ENCODE data around the gene LRRC38. TPM values are rescaled to one million over a fixed set of nuclear protein-coding genes. Genes with fewer than 3 reads are reported as not detected.
A peak's percentile ranks its signal among the peaks of the same experiment; 100 is the strongest.

LRRC38 gene
- total RNA-seq, 1 donor from 2014 or later, result not detected

DNA sequence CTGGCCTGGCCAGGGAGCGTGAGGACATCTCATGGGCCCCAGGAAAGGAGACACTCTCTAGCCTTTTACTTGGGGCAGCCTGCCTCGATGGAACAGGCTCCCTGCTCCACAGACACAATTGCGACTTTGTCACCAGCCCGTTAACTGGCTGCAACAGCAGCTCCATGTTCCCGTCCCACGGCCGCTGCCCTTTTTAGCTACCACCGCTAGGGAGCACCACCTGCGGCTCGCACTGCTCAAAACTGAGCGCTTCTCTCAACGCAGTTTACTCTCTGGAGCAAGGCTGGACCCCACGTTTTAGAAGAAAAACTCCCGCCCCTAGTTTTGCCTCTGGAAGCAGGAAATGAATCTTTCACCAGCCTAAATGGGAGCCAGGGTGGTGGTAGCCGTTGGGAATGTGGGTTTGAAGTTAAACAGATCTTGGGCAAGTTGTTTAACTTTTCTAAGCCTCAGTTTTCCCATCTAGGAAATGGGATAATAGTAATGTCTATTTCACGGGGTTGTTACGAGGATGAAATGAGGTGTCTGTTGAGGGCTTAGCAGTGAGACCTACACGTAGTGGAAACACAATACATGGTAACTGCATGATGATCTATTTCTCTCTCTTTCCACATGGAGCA is 3.5 kb upstream of the LRRC38 start:
- H3K27me3 ChIP-seq (ENCODE audit: low read depth), result peaks cover 40% of the 10 kb centered on the region
- H3K9me3 ChIP-seq, result no peaks in the 10 kb centered on the region
- no peak overlapping the region for H3K27ac ChIP-seq
- no peak for DNase-seq
- TF ChIP-seq, protein P1, sequence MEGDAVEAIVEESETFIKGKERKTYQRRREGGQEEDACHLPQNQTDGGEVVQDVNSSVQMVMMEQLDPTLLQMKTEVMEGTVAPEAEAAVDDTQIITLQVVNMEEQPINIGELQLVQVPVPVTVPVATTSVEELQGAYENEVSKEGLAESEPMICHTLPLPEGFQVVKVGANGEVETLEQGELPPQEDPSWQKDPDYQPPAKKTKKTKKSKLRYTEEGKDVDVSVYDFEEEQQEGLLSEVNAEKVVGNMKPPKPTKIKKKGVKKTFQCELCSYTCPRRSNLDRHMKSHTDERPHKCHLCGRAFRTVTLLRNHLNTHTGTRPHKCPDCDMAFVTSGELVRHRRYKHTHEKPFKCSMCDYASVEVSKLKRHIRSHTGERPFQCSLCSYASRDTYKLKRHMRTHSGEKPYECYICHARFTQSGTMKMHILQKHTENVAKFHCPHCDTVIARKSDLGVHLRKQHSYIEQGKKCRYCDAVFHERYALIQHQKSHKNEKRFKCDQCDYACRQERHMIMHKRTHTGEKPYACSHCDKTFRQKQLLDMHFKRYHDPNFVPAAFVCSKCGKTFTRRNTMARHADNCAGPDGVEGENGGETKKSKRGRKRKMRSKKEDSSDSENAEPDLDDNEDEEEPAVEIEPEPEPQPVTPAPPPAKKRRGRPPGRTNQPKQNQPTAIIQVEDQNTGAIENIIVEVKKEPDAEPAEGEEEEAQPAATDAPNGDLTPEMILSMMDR (IDR thresholded peaks at IDR 0.05), result peak; percentile 33
- no peak overlapping the region for H3K4me3 ChIP-seq
- intact Hi-C loops (cut with DNase I), result no loop called here
- no peaks in the 10 kb centered on the region for H3K36me3 ChIP-seq
- ATAC-seq, result peak; percentile 31 to 42
- no peaks in the 10 kb centered on the region for H3K4me1 ChIP-seq

DNA sequence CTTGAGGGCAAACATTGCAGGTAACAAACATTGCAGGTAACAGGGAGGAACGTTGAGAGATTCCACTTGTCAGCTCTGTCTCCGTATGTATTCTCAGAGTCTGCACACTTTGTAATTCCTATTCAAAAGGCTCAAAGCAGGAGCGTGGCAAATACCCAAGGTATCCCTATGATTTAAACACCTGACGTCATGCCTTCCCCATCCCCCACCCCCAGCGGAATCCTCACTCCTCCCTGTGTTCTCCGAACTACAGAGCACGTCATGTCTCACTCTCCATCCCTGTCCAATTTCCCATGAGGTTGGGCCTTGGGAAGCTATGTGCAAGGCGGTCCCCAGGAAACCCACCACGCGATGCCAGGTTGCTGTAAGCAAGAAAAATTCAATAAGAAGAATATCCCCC is 2.8 kb upstream of the LRRC38 start:
- ATAC-seq (no peak), DNase-seq (no peak)
- no peaks in the 10 kb centered on the region for H3K4me1 ChIP-seq
- no peak overlapping the region for H3K4me3 ChIP-seq
- H3K27me3 ChIP-seq (ENCODE audit: low read depth), result peaks cover 47% of the 10 kb centered on the region
- intact Hi-C loops (cut with DNase I), result no loop called here
- TF ChIP-seq, protein P1 (IDR thresholded peaks at IDR 0.05), result no peak
- H3K36me3 ChIP-seq, result no peaks in the 10 kb centered on the region
- H3K27ac ChIP-seq, result no peak overlapping the region
- no peaks in the 10 kb centered on the region for H3K9me3 ChIP-seq

DNA sequence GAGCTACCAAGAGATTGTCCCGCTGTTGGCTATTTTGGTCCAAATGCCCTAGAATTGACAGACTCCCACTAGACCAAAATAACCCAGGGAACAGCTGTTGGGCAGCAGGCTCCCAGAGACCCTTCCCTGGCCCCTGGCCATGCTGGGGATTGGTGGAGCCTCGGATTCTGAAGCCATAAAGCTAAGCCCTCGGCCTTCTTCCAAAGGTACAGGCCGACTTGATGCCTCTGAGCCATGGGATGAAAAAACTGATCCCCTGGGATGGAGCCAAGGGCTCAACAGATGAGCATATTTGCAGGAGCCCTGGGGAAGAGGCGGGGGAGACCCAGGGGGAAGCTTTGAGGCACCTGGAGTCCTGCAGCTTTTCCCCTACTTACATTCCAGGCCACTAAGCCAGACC is 1.0 kb upstream of the LRRC38 start:
- Histone ChIP-seq H3K27me3 (ENCODE audit: low read depth) (peaks cover 53% of the 10 kb centered on the region), H3K9me3 (no peaks in the 10 kb centered on the region), H3K4me1 (no peaks in the 10 kb centered on the region), H3K36me3 (no peaks in the 10 kb centered on the region), H3K27ac (no peak overlapping the region), H3K4me3 (no peak overlapping the region)
- ATAC-seq, result no peak
- DNase-seq, result no peak
- intact Hi-C loops (cut with DNase I), result no loop called here
- TF ChIP-seq, protein P1 (IDR thresholded peaks at IDR 0.05), result no peak

DNA sequence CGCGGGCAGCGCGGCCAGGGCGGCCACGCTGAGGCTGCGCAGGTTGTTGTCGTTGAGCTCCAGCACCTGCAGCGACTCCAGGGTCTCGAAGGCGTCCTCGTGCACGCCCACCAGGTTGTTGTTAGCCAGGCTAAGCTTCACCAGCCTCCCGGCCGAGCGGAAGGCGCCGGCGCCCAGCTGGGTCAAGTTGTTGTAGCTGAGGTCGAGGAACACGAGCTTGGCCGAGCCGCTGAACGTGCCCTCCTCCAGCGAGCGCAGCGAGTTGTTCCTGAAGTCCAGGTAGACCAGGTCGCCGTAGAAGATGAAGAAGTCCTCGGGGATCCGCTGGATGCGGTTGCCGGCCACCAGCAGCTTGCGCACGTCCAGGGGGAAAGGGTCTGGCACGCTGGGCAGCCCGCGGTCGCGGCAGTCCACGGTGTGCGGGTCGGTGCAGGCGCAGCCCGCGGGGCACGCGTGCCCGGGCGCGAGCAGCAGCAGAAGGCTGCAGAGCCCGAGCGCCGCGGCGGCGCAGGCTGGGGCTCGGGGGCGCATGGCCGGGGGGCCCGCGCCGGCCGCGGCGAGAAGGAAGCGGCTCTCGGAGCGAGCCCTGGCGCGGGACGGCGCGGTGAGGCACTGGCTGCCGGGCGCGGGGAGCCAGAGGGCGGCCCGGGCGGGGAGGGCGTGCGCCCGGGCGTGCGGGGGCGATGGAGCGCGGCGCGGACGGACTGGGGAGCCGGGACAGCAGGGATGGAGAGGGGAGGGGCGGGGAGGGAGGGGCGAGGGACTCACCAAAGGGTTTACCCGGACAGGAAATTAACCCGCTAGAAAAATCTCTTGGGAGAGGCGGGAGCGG is 524 bp downstream of the LRRC38 start:
- TF ChIP-seq, protein P1 (IDR thresholded peaks at IDR 0.05), result no peak
- Histone ChIP-seq H3K36me3 (no peaks in the 10 kb centered on the region), H3K4me3 (no peak overlapping the region), H3K27me3 (ENCODE audit: low read depth) (peaks cover 47% of the 10 kb centered on the region), H3K4me1 (no peaks in the 10 kb centered on the region), H3K27ac (no peak overlapping the region), H3K9me3 (no peaks in the 10 kb centered on the region)
- ATAC-seq, result no peak
- intact Hi-C loops (cut with DNase I), result no loop called here
- no peak for DNase-seq

DNA sequence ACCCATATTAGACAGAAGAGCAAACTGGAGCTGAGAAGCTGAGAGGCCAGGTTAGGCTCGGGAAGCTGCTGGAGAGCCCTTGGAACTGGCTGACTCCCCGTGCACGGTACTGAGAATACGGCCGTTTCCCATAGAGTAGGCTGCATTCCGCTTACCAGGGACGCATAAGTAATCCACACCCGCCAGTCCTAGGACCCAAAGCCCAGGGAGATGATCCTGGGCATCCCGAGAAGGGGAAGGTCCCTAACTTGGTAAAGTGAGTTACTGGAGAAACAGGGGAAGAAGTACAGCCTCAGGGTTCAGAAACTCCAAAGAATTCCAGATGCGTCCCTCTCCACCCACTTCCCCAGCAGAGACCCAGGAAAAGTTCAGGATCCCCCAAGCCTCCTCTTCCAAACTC is 1.3 kb downstream of the LRRC38 start:
- Histone ChIP-seq H3K9me3 (no peaks in the 10 kb centered on the region), H3K27ac (no peak overlapping the region), H3K4me3 (no peak overlapping the region), H3K36me3 (no peaks in the 10 kb centered on the region), H3K27me3 (ENCODE audit: low read depth) (peaks cover 39% of the 10 kb centered on the region), H3K4me1 (no peaks in the 10 kb centered on the region)
- ATAC-seq (no peak), DNase-seq (no peak)
- TF ChIP-seq, protein P1 (IDR thresholded peaks at IDR 0.05), result no peak
- intact Hi-C loops (cut with DNase I), result no loop called here

Data from lower lobe of right lung (tissue), 2 donors.